Mesenchymal stem cell (in vitro differentiated cells and primary cell): Measurements from ENCODE around the gene USP6NL.

Source experiments
- DNase-seq: peaks from one replicate; pipeline ENCODE4 v3.0.0-alpha.2; 2013
- H2AFZ ChIP-seq: one replicate; pipeline ENCODE4 v1.6.1; 2013; ENCODE audit warnings: low read depth, mild to moderate bottlenecking, control low read depth, inconsistent platforms, low read length, moderate library complexity
- H2AK5ac ChIP-seq: 2 replicates; pipeline ENCODE4 v1.6.1; 2013; ENCODE audit warnings: low read length, moderate library complexity, mild to moderate bottlenecking, inconsistent platforms; ENCODE audit not compliant: severe bottlenecking
- H2BK120ac ChIP-seq: one replicate; pipeline ENCODE4 v1.6.1; 2013; ENCODE audit warnings: low read depth, mild to moderate bottlenecking, inconsistent platforms, low read length, moderate library complexity
- H2BK12ac ChIP-seq, 2 experiments: one replicate each; pipeline ENCODE4 v1.6.1; 2013; ENCODE audit warnings: inconsistent platforms in 2 of 2, low read length in 2 of 2, mild to moderate bottlenecking in 2 of 2, moderate library complexity in 2 of 2, control low read depth in 1 of 2
- H2BK15ac ChIP-seq: one replicate; pipeline ENCODE4 v1.6.1; 2013; ENCODE audit warnings: mild to moderate bottlenecking, low read depth, inconsistent platforms; ENCODE audit not compliant: poor library complexity, severe bottlenecking
- H2BK5ac ChIP-seq: 2 replicates; pipeline ENCODE4 v1.6.1; 2013; ENCODE audit warnings: low read depth, mild to moderate bottlenecking, low read length, control low read depth, inconsistent platforms; ENCODE audit not compliant: poor library complexity, severe bottlenecking
- H3K14ac ChIP-seq, 2 experiments: one replicate each; pipeline ENCODE4 v1.6.1; 2013; ENCODE audit warnings: inconsistent platforms in 2 of 2, low read length in 2 of 2, control low read depth in 1 of 2, mild to moderate bottlenecking in 1 of 2, moderate library complexity in 1 of 2
- H3K18ac ChIP-seq, 2 experiments: one replicate each; pipeline ENCODE4 v1.6.1; 2013; ENCODE audit warnings: inconsistent platforms in 2 of 2, low read length in 2 of 2, control low read depth in 1 of 2, low read depth in 1 of 2, mild to moderate bottlenecking in 1 of 2
- H3K23ac ChIP-seq, 2 experiments: one replicate each; pipeline ENCODE4 v1.6.1; 2013; ENCODE audit warnings: inconsistent platforms in 2 of 2, low read length in 2 of 2, mild to moderate bottlenecking in 2 of 2, moderate library complexity in 2 of 2, control low read depth in 1 of 2
- H3K27ac ChIP-seq: 2 replicates; pipeline ENCODE4 v1.5.1; 2013; ENCODE audit warnings: mild to moderate bottlenecking, moderate library complexity, low read length, control low read depth, inconsistent platforms; ENCODE audit not compliant: poor library complexity, severe bottlenecking
- H3K27me3 ChIP-seq, 2 experiments: 2 replicates each; pipeline versions ENCODE4 v1.6.1 to v1.7.0; 2013; ENCODE audit warnings: low read length in 2 of 2, mild to moderate bottlenecking in 2 of 2, moderate library complexity in 2 of 2, control low read depth in 1 of 2, inconsistent platforms in 1 of 2; ENCODE audit not compliant: control insufficient read depth in 1 of 2, insufficient read depth in 1 of 2
- H3K36me3 ChIP-seq, 2 experiments: 2 replicates each; pipeline versions ENCODE4 v1.6.1 to v1.7.0; 2013; ENCODE audit warnings: low read length in 2 of 2, control low read depth in 1 of 2, inconsistent platforms in 1 of 2, low read depth in 1 of 2, mild to moderate bottlenecking in 1 of 2; ENCODE audit not compliant: insufficient read depth in 2 of 2, control insufficient read depth in 1 of 2
- H3K4ac ChIP-seq, 2 experiments: one replicate each; pipeline ENCODE4 v1.6.1; 2013; ENCODE audit warnings: inconsistent platforms in 2 of 2, low read length in 2 of 2, mild to moderate bottlenecking in 2 of 2, moderate library complexity in 2 of 2, control low read depth in 1 of 2, low read depth in 1 of 2
- H3K4me1 ChIP-seq: 2 replicates; pipeline ENCODE4 v1.6.1; 2013; ENCODE audit warnings: low read depth, low read length, control low read depth; ENCODE audit not compliant: control insufficient read depth, insufficient read depth
- H3K4me2 ChIP-seq: 2 replicates; pipeline ENCODE4 v1.6.1; 2013; ENCODE audit warnings: low read length, mild to moderate bottlenecking, inconsistent platforms; ENCODE audit not compliant: poor library complexity, severe bottlenecking
- H3K4me3 ChIP-seq, 2 experiments: 2 replicates each; pipeline versions ENCODE4 v1.5.1 to v1.7.0; 2013; ENCODE audit warnings: low read length in 2 of 2, mild to moderate bottlenecking in 2 of 2, control low read depth in 1 of 2, low read depth in 1 of 2; ENCODE audit not compliant: insufficient read depth in 1 of 2
- H3K79me1 ChIP-seq: replicated peaks from 2 replicates; pipeline ENCODE4 v1.6.1; 2013; ENCODE audit warnings: mild to moderate bottlenecking, control low read depth, low read length, inconsistent platforms; ENCODE audit not compliant: poor library complexity, severe bottlenecking
- H3K9ac ChIP-seq: 2 replicates; pipeline ENCODE4 v1.7.0; 2013; ENCODE audit warnings: mild to moderate bottlenecking, low read length, moderate library complexity
- H3K9me3 ChIP-seq: 2 replicates; pipeline ENCODE4 v1.7.0; 2013; ENCODE audit warnings: mild to moderate bottlenecking, low read length; ENCODE audit not compliant: control insufficient read depth
- H4K8ac ChIP-seq: one replicate; pipeline ENCODE4 v1.6.1; 2013; ENCODE audit warnings: inconsistent platforms, mild to moderate bottlenecking, low read length, moderate library complexity
- H4K91ac ChIP-seq: one replicate; pipeline ENCODE4 v1.6.1; 2013; ENCODE audit warnings: mild to moderate bottlenecking, low read length, inconsistent platforms
- WGBS: methylation state at CpG from one replicate; pipeline ENCODE4 v1.1.7; 2013; ENCODE audit warnings: mixed read lengths; 5-methylcytosine and 5-hydroxymethylcytosine counted together

The USP6NL gene

DNA sequence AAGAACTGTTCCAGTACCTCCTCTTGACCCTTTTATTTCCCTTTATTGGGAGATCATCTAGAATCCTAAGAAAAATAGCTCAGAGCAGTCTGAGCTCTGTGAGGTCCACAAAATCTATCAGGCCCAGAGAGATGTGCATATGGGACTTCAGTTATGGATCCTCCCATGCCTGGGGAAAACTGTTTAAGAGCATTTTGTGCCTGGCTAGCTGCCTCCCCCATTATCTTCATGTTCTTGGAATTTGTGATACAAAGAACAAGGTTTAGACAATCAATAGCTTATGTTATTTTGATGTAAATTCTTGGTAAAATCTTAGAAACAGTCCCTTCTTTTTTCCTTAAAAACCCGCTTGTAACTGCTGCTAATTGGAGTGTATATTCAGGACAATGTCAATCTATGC, 75.2 kb downstream of the USP6NL start:
- Histone ChIP-seq H3K4me2 (no peak overlapping the region), H3K27ac (no peak overlapping the region), H2AK5ac (no peak overlapping the region), H3K36me3 (no peaks in the 10 kb centered on the region), H3K18ac (no peak overlapping the region), H3K9me3 (no peaks in the 10 kb centered on the region), H3K23ac (no peak overlapping the region), H3K4me1 (peaks cover 6% of the 10 kb centered on the region), H3K4me3 (no peak overlapping the region), H2BK5ac (no peak overlapping the region), H2BK120ac (no peak overlapping the region), H2BK15ac (no peak overlapping the region), H3K79me1 (peaks cover 29% of the 10 kb centered on the region), H4K91ac (no peak overlapping the region), H3K9ac (no peak overlapping the region), H4K8ac (no peak overlapping the region), H2AFZ (no peak overlapping the region), H3K4ac (no peak overlapping the region), H2BK12ac (no peak overlapping the region), H3K14ac (no peak overlapping the region), H3K27me3 (no peaks in the 10 kb centered on the region)
- 100% methylated on average over 1 of the region's 1 CpG for WGBS
- DNase-seq = no peak

DNA sequence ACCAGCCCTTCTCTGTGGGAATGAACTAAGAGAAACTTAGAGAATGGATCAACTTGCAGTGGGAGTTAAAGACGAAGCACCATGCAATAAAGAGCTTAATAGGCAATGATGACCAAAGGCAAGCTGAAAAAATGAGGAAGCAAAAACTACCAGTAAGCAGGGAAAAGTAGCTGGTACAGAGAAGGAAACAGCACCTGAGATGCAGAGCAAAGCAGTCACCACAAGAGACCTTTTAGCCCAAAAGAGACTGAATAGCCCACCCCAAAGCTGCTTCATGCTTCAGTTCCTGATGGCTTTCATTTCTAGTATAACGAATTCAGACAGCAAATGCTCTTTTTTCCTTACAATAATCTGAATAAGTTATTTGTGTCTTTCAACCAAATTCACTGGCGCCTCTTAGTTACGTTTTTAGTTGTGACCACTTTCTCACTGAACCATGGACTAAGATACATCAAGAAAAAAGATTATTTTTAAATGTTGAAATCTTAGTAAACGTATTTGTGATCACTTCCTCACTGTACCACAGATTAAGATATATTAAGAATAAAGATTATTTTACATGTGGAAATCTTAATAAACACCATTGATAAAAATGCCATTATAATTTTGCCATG, 76.0 kb downstream of the USP6NL start:
- Histone ChIP-seq H3K4me3 (no peak overlapping the region), H4K91ac (no peak overlapping the region), H3K4ac (no peak overlapping the region), H3K27ac (no peak overlapping the region), H2AFZ (no peak overlapping the region), H2AK5ac (no peak overlapping the region), H3K36me3 (no peaks in the 10 kb centered on the region), H3K18ac (no peak overlapping the region), H4K8ac (no peak overlapping the region), H2BK15ac (no peak overlapping the region), H3K9me3 (no peaks in the 10 kb centered on the region), H2BK120ac (no peak overlapping the region), H2BK5ac (no peak overlapping the region), H3K9ac (no peak overlapping the region), H3K27me3 (no peaks in the 10 kb centered on the region), H3K4me1 (peaks cover 6% of the 10 kb centered on the region), H3K23ac (no peak overlapping the region), H3K79me1 (peaks cover 31% of the 10 kb centered on the region), H2BK12ac (no peak overlapping the region), H3K4me2 (no peak overlapping the region), H3K14ac (no peak overlapping the region)
- 91% methylated on average over 4 of the region's 5 CpGs for WGBS
- no peak for DNase-seq

DNA sequence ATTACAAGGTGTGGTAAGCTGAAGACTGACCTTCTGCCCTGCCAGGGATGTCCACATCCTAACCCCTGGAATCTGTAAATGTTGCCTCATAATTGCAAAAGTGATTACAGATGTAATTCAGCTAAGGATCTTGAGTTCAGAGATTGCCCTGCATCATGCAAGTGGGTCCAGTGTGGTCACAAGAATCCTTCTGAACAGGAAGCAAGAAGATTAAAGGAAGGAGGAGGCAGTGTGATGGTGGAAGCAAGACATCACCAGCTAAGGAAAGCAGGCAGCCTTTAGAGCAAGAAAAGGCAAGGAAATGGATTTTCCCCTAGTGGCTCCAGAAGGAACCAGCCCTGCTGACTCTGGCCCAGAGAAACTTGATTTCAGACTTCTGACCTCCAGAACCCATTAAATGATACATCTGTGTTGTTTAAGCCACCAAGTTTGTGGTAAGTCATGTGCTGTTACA, 78.1 kb downstream of the USP6NL start:
- Histone ChIP-seq H3K4me2 (no peak overlapping the region), H2BK15ac (no peak overlapping the region), H2BK5ac (no peak overlapping the region), H3K23ac (no peak overlapping the region), H3K9ac (peak overlapping the region; percentile 47), H3K9me3 (no peaks in the 10 kb centered on the region), H3K4me1 (peaks cover 1% of the 10 kb centered on the region), H3K79me1 (peaks cover 32% of the 10 kb centered on the region), H3K27me3 (no peaks in the 10 kb centered on the region), H3K27ac (no peak overlapping the region), H2AK5ac (no peak overlapping the region), H2BK120ac (no peak overlapping the region), H3K14ac (no peak overlapping the region), H4K8ac (no peak overlapping the region), H3K4me3 (peak overlapping the region in 1 of 2 experiments; percentile 16), H3K18ac (peak overlapping the region in 1 of 2 experiments; percentile 72), H4K91ac (no peak overlapping the region), H2AFZ (no peak overlapping the region), H2BK12ac (no peak overlapping the region), H3K4ac (no peak overlapping the region), H3K36me3 (no peaks in the 10 kb centered on the region)
- DNase-seq = peak; percentile 58

DNA sequence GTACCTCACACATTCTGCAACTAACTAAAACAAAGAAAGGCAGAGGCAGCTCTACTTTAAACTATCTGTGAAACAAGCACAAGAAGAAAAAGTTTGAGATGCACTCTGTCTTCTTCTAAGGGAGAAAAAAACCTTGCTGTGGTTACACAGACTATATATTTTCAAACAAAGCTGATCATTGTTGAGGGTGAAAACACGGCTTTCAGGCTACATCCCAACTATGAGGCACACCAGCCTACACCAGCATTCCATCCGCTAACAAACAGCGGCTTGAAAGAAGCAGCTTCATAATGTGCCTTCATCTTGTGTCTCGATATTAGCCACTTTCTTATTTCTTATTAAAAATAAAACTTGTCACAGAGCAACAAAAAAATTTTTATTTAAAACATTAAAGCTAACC, 79.1 kb downstream of the USP6NL start:
- H3K4me2 ChIP-seq = no peak overlapping the region
- peaks cover 1% of the 10 kb centered on the region for H3K4me1 ChIP-seq
- no peak overlapping the region for H2BK5ac ChIP-seq
- no peak overlapping the region for H2BK12ac ChIP-seq
- H3K4me3 ChIP-seq = no peak overlapping the region
- DNase-seq = peak; percentile 35
- H2AK5ac ChIP-seq = no peak overlapping the region
- no peak overlapping the region for H3K14ac ChIP-seq
- H3K18ac ChIP-seq = no peak overlapping the region
- no peaks in the 10 kb centered on the region for H3K9me3 ChIP-seq
- H3K79me1 ChIP-seq = peaks cover 29% of the 10 kb centered on the region
- no peak overlapping the region for H4K8ac ChIP-seq
- H3K4ac ChIP-seq = no peak overlapping the region
- no peak overlapping the region for H2AFZ ChIP-seq
- H3K36me3 ChIP-seq = no peaks in the 10 kb centered on the region
- no peak overlapping the region for H4K91ac ChIP-seq
- WGBS = 82% methylated on average over 4 of the region's 4 CpGs
- no peak overlapping the region for H3K27ac ChIP-seq
- H3K23ac ChIP-seq = no peak overlapping the region
- peak overlapping the region; percentile 24 for H3K9ac ChIP-seq
- no peaks in the 10 kb centered on the region for H3K27me3 ChIP-seq
- H2BK120ac ChIP-seq = no peak overlapping the region
- H2BK15ac ChIP-seq = no peak overlapping the region
